HG03378 (cell line): ENCODE measurements around the gene DAZ1.
"Not testable (repeated sequence)": the region's sequence is repeated elsewhere in the genome, so short reads cannot be mapped to it uniquely, and the experiment has no call there.

Experiments
- ATAC-seq: cut with Tn5 transposase; IDR thresholded peaks from one replicate; pipeline ENCODE4 v1.9.1; 2021; ENCODE audit warnings: mild to moderate bottlenecking, moderate library complexity; ENCODE audit not compliant: unreplicated experiment

The DAZ1 gene

GRCh38 chrY:23198908-23199307 lies at the start of gene DAZ1:
Gene DAZ1 (minus strand): TSS chrY:23199008. CDS start chrY:23198800, 208 bp downstream.
- not testable (repeated sequence) for ATAC-seq

DNA sequence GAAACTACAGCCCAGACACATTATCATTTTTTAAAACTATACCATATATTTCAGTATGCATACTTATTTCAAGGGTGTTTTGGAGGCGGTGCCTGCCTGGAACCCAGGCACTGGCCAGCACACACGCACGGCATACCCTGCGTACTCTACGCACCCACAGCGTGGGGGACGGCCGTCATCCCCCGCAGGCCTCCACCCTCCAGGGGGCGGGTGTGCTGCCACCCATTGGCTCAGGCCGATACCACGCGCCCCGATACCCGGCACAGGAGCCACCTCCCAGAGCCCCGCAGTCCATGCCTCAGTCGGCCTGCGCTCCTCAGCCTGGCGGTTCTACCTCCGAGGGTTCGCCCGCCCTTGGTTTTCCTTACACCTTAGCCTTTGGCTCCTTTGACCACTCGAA lies 20.4 kb upstream of the DAZ1 start, which contains the start of gene DAZ2:
Gene DAZ2, plus strand, starts transcription at position 301 of the 400 bp plus-strand sequence. CDS start 208 bp downstream, outside the sequence.
- ATAC-seq, result not testable (repeated sequence)

DNA sequence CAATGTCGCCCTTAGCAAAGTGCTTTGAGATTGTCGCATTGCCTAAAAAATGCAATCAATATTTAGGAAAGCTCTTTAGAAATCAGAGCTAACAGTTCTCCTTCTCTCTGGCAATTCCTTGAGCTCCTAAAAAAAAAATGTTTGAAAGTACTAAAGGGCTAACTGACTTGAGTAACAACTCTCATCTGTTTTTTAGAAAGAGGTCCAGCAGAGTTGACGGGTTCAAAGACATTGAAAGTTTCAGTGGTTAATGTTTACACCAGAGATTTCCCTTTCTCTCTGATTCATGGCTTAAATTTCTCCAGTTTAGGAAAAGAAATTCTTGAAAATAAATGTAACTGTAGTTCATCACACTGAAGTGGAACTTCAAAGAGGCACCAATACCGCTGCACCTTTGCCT lies 11.9 kb upstream of the DAZ1 start:
- not testable (repeated sequence) for ATAC-seq

DNA sequence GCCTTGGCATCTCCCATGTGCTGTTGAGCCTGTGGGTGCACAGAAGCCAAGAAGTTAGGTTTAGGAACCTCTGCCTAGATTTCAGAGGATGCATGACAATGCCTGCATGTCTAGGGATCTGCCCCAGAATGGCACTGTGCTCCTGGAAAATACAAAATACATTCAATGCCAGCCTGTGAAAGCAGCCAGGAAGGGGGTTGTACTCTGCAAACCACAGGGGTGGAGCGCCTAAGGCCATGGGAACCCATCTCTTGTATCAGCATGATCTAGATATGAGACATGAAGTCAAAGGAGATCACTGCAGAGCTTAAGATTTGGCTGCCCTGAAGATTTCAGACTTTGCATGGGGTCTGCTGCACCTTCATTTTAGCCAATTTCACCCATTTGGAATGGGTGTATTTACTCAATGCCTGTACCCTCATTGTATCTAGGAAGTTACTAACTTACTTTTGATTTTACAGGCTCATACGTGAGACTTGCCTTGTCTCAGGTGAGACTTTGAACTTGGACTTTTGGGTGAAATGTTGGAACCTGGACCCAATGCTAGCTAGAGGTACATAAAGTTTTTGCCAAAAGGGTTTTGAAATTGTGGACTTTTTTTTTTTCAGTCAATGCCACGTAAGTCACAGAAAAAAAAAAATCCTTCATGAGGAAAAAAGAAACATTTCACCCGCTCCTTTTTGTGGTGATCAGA lies 11.1 kb upstream of the DAZ1 start:
- not testable (repeated sequence) for ATAC-seq

- not testable (repeated sequence) for ATAC-seq
These were observed 8.6 kb upstream of the DAZ1 start for GRCh38 chrY:23207455-23207854.
